Type B pancreatic cell (in vitro differentiated cells): ENCODE results near the gene SHISA6. TPM values are rescaled to one million over a fixed set of nuclear protein-coding genes. Genes with fewer than 3 reads are reported as not detected.

Source experiments
- DNase-seq: peaks from one replicate; pipeline ENCODE4 v3.0.0; 2021; ENCODE audit warnings: mixed read lengths; ENCODE audit not compliant: unreplicated experiment; ENCODE audit errors: extremely low spot score
- H3K27ac Mint-ChIP-seq: 2 replicates; pipeline ENCODE4 v1.8.0; 2021; ENCODE audit warnings: mild to moderate bottlenecking, mixed read lengths
- H3K27me3 Mint-ChIP-seq: 2 replicates; pipeline ENCODE4 v1.8.0; 2021; ENCODE audit warnings: mixed read lengths
- H3K36me3 Mint-ChIP-seq: 2 replicates; pipeline ENCODE4 v1.8.0; 2021; ENCODE audit warnings: mixed read lengths
- H3K4me1 Mint-ChIP-seq: one replicate; pipeline ENCODE4 v1.8.0; 2021; ENCODE audit warnings: mixed read lengths; ENCODE audit not compliant: unreplicated experiment
- H3K4me3 Mint-ChIP-seq: 2 replicates; pipeline ENCODE4 v1.8.0; 2021; ENCODE audit warnings: mild to moderate bottlenecking, mixed read lengths
- H3K9me3 Mint-ChIP-seq: 2 replicates; pipeline ENCODE4 v1.8.0; 2021; ENCODE audit warnings: mixed read lengths
- CTCF ChIP-seq: fragments of 200-600 bp; sonication (generic); conservative IDR thresholded peaks from 2 replicates; pipeline ENCODE4 v1.5.0; 2021; ENCODE audit warnings: antibody characterized with exemption, mild to moderate bottlenecking
- total RNA-seq: library from RNA; stranded (reverse); gene quantifications from 2 replicates; pipeline ENCODE4 v1.2.1, GENCODE V29; 2021; ENCODE audit warnings: low replicate concordance

Gene SHISA6
- total RNA-seq, 1 donor from 2014 or later: 5.0 TPM

- H3K4me1 Mint-ChIP-seq: no peaks in the 10 kb centered on the region
- no peak for DNase-seq
- no peak overlapping the region for H3K4me3 Mint-ChIP-seq
- H3K9me3 Mint-ChIP-seq: no peaks in the 10 kb centered on the region
- H3K27me3 Mint-ChIP-seq: peaks cover 15% of the 10 kb centered on the region
- TF ChIP-seq CTCF: no peak
- no peaks in the 10 kb centered on the region for H3K36me3 Mint-ChIP-seq
- no peak overlapping the region for H3K27ac Mint-ChIP-seq
These were observed 274.1 kb downstream of the SHISA6 start for GRCh38 chr17:11514981-11515680.

- no peaks in the 10 kb centered on the region for H3K4me1 Mint-ChIP-seq
- no peaks in the 10 kb centered on the region for H3K36me3 Mint-ChIP-seq
- peaks cover 13% of the 10 kb centered on the region for H3K27me3 Mint-ChIP-seq
- no peak overlapping the region for H3K4me3 Mint-ChIP-seq
- no peaks in the 10 kb centered on the region for H3K9me3 Mint-ChIP-seq
- no peak for TF ChIP-seq CTCF
- no peak for DNase-seq
- no peak overlapping the region for H3K27ac Mint-ChIP-seq
These were observed 274.9 kb downstream of the SHISA6 start for GRCh38 chr17:11515901-11516300.

- H3K4me3 Mint-ChIP-seq: no peak overlapping the region
- no peaks in the 10 kb centered on the region for H3K36me3 Mint-ChIP-seq
- peaks cover 3% of the 10 kb centered on the region for H3K9me3 Mint-ChIP-seq
- H3K4me1 Mint-ChIP-seq: no peaks in the 10 kb centered on the region
- no peak for TF ChIP-seq CTCF
- H3K27me3 Mint-ChIP-seq: no peaks in the 10 kb centered on the region
- DNase-seq: no peak
- H3K27ac Mint-ChIP-seq: no peak overlapping the region
These were observed 294.2 kb downstream of the SHISA6 start for GRCh38 chr17:11535231-11535630.

- no peaks in the 10 kb centered on the region for H3K4me1 Mint-ChIP-seq
- H3K27me3 Mint-ChIP-seq: no peaks in the 10 kb centered on the region
- TF ChIP-seq CTCF: no peak
- H3K4me3 Mint-ChIP-seq: no peak overlapping the region
- H3K9me3 Mint-ChIP-seq: peaks cover 3% of the 10 kb centered on the region
- no peak overlapping the region for H3K27ac Mint-ChIP-seq
- no peaks in the 10 kb centered on the region for H3K36me3 Mint-ChIP-seq
- no peak for DNase-seq
These were observed 297.4 kb downstream of the SHISA6 start for GRCh38 chr17:11538366-11538765.

- Mint-ChIP-seq H3K4me1 (no peaks in the 10 kb centered on the region), H3K4me3 (no peak overlapping the region), H3K9me3 (peaks cover 3% of the 10 kb centered on the region), H3K27me3 (no peaks in the 10 kb centered on the region), H3K36me3 (no peaks in the 10 kb centered on the region), H3K27ac (no peak overlapping the region)
- DNase-seq: no peak
- no peak for TF ChIP-seq CTCF
These were observed 298.6 kb downstream of the SHISA6 start for GRCh38 chr17:11539637-11540036.

GRCh38 chr17:11545002-11545401, 304.0 kb downstream of the SHISA6 start:
- no peak overlapping the region for H3K4me3 Mint-ChIP-seq
- no peaks in the 10 kb centered on the region for H3K9me3 Mint-ChIP-seq
- no peaks in the 10 kb centered on the region for H3K4me1 Mint-ChIP-seq
- no peak for TF ChIP-seq CTCF
- no peak for DNase-seq
- no peaks in the 10 kb centered on the region for H3K27me3 Mint-ChIP-seq
- no peak overlapping the region for H3K27ac Mint-ChIP-seq
- H3K36me3 Mint-ChIP-seq: no peaks in the 10 kb centered on the region
